GM18498 (cell line): ENCODE results near the gene KMT2E.
"Not testable (repeated sequence)": the region's sequence is repeated elsewhere in the genome, so short reads cannot be mapped to it uniquely, and the experiment has no call there.

Experiments
- ATAC-seq: cut with Tn5 transposase; IDR thresholded peaks from one replicate; pipeline ENCODE4 v1.9.1; 2021; ENCODE audit warnings: mild to moderate bottlenecking, moderate library complexity; ENCODE audit not compliant: unreplicated experiment

Gene KMT2E

DNA sequence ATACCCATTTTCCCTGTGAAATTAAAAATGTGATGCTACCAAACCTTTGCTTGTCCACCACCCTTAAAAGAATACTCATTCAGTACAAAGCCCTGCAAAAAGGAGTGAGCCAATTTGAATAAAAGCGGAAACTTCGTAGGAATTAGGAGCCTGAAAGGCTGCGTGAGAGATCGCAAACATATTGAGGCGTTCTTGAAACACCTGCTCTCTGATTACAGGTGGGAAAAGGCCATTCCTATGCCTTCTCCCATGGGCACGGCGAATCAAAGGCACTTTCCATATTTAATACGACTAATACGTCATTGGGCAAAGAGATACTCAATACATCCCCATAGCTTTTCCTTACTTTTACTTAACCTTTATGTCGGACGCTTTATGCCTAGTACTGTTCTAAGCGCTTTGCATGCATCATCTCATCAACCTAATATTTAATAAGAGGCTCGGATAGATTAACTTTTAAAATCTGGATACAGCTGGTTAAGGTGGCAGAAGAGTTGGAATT lies 30.9 kb upstream of the KMT2E start:
- ATAC-seq, result no peak

DNA sequence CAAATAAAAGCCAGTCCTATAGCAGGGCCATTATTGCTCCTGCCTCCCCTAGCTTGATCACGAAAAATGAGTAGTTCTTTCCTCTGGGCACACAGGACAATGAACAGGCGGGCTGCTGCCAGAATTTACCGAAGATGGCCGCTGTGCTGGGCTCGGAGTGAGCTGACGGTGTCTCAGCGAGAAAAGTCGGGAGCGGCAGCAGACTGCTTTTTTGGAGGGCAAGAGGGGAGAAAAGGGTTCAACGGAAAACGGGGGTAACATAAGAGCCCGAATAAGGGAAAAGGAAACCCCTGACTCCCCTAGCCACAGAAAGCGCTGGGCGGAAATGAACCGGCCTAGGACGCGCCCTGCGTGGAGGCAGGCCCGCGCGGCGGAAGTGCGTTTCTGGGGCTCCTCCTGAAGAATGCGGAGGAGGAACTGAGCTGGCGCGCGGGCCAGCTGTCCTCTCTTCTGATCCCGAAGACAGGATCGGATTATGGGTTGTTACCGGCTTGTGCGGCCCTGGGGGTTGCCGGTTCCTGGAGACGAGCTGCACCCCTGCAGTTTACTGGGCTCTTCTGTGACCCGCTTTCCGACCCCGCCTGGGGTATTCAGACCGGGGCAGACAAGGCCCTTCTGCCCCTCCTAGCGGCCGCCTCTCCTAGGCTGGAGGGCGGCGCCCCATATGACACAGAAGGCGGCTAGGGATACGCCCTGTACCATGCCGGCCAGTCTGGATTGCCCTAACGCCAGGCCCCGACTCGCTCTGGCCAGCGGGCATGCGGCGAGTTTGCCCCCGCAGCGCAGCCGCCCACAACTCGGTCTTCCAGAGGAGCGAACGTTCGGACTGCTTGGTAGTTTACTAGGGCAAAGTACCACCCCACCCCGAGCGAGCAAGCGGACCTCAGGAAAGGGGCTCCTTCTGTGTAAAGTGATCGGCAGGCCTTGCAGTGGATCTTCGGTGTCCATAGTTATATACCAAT lies 30.1 kb upstream of the KMT2E start:
- peak; percentile 92 for ATAC-seq

DNA sequence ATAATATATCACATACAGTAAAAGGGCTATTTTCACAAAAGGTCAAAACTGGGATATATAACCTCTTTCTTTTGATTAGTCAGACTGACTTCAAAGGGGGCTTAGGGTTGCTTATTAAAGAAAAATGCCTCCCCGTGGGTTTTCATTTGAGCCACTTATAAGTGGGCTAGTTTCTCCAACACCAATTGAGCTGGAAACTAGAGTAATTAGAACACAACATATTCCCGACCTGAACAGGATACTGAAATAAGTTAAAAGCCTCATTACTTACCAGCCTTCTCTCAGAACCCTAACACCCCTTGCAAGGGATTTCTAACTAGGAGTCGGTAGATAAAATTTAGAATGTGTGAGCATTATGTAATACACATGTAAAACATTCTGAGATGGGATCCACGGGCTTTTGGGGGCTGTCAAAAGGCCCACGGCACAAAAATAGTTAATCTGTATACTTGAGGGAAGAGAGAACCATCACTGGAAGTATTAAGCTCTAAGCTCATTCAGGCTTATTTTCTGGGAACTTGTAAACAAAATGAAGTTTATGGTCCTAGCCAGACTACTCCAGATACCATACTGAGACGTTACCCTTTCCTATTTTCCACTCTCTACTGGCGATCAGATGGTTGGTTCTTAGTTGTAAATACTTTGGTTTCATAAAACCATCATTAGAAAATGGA lies 29.3 kb upstream of the KMT2E start:
- no peak for ATAC-seq

DNA sequence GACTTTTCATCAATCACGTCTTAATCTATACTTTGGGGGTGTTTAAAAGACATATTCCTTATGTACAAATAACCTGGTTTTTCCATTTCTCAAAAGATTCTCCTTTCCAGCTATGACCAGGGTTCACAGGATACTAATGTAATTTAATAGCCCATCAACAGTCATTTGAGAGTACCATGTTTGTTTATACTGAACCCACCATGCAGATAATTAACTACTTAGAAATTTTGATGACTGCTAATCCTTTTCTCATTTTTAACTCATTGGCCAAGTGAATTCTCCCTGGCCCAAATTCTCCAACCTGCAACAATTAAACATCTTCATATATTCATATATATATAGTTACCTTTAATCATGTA lies 28.8 kb upstream of the KMT2E start:
- no peak for ATAC-seq

DNA sequence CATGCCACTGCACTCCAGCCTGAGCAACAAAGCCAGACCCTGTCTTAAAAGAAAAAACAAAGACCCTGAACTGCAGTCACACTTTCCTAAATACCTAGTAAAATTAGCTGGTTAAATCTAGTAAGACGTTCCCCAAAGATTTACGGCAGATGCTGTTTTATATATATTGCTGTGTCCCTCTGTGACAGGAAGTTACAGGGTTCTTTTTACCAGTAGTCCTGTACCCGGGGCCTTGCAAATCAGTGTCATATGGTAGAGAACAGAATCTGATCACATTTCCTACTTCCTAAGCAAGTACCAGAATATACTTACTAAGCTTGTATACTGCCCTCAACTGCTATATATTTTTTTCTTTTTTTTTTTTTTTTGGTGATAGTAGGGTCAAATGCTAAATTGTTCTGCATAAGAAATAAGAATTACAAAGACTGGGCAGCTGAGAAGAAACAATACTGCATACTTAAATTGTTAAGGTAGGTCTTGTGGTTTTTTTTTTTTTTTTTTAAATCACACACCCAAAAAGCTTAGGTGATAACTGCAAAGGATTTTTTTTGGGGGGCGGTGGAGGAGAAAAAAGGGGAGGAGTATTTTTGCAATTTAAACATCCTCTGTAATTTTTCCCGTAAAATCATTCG lies 27.3 kb upstream of the KMT2E start:
- no peak for ATAC-seq

DNA sequence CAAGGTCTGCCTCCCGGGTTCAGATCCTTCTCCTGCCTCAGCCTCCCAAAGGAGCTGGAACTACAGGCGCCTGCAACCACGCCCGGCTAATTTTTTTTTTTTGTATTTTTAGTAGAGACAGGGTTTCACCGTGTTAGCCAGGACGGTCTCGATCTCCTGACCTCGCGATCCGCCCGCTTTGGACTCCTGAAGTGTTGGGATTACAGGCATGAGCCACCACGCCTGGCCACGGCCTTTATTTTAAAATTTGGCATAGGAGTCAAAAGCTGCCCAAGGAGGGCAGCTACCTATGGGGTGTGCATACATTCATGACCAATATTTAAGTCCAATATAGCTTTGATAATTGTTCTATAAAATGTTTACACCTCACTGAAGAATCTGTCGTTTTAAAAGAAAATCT lies 26.6 kb upstream of the KMT2E start:
- ATAC-seq, result not testable (repeated sequence)

DNA sequence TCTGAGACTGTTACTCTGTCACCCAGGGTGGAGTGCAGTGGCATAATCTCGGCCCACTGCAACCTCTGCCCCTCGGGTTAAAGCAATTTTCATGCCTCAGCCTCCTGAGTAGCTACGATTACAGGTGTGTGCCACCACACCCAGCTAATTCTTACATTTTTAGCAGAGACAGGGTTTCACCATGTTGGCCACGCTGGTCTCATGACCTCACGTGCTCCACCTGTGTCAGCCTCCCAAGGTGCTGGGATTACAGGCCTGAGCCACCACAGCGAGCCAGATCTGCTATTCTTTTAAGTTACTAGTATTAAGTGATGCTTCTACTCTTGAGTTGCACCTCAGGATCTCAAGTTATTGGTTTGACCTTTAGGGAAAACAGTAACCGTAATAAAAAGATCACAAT lies 23.0 kb upstream of the KMT2E start:
- ATAC-seq, result no peak

DNA sequence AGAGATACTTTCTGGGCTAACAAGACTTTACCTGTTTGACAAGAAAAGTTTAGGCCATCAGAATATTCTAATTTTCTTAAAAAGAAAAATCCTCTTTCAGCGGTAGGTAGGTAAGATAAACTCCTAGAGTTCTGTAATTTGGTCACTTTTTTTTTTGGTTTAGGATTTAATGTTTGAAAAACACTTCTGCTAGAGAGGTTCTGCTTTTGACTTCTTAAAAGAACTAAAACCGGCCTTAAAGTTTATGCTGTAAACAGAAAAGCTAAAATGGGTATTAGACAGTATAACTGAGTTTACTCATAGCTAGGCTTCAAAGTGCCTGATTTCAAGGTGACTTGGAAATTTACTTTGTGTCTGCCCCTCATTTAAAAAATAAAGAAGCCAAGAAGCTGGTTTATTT lies 21.7 kb upstream of the KMT2E start:
- no peak for ATAC-seq

DNA sequence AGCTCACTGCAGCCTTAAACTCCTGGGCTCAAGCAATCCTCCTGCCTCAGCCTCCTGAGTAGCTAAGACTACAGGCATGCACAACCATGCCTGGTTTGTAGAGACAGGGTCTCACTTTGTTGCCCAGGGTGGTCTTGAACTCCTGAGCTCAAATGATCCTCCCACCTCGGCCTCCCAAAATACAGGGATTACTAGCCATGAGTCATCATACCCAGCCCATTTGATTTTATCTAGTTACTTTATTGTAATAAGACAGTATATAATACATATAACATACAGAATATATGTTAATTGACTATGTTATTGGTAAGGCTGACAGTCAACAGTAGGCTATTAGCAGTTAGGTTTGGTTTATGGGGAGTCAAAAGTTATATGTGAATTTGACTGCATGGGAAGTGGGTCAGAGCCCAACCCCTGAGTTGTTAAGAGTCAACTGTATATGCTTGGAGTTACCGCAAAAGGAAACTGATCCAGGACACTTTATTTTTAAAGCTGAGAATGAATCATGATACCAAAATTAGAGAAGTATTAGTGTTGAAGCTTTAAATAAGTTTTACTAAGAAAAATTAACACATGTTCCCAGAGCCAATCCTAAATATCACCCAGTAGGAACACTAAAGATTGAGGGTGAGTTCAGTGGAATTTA lies 20.7 kb upstream of the KMT2E start:
- no peak for ATAC-seq

DNA sequence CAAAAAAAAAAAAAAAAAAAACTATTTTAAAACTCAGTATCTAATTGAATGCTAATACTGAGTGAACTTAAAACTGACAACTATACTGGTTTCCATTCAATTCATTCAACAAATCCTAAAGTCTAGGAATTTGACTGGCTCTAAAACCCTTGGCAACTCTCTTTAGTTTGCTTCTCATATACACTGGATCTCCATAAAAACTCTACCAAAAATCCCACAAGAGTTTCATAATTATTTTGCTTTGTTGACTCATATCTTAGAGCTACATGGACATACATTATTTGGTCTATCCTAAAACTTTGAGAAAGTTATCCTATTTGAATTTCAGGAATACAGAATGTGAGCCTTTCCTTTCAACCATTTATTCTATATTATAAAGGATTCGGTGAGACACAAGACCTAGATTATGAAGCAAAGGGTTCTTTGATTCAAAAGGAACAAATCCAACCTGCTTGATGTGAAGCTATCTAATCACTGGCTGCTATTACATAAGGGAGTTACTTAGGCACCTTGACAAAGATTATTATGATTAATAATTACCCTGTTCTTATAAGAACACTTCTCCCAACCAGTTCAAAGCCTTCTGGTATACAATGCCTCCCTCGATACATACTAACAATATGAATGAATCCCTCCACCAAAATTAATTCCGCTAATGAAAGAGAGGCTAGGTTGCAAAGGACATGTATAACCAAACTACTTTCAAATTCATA lies 15.8 kb upstream of the KMT2E start:
- no peak for ATAC-seq

DNA sequence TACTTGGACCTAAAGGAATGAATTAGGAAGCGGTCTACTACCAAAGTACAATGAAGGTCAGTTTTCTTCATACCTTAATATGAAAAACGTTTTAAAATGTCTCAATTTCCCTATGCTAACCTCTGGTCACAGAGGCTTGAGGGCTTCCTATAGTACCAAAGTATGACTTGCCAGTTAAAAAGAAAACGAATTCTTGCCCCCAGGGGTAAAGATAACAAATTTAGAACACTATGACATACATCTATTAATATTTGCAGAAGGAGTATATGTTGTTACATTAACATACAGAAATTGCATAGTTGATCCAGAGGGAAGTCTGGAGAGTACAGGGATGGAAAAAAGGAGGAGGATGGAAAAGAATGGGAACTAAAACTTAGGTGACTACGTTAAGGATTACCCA lies 13.8 kb upstream of the KMT2E start:
- no peak for ATAC-seq

DNA sequence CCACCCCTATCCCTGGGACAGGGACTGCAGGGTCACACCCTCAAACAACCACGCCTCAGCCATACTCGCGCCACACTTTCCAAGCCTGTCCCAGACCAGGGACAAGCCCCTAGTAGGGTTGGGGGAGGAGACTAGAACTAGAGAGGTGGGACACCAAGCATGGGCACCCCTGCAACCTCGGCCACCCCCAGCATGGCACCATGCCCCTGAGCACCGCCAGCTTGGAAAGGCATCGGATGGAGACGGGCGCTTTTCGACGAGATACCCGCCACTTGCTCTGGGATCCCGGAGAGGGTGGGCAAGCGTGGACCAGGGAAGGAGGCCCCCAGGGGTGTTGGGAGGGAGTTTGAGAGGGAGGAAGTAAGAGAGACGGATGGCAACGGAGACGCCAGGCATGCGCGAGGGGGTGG lies 13.1 kb upstream of the KMT2E start:
- ATAC-seq, result no peak

DNA sequence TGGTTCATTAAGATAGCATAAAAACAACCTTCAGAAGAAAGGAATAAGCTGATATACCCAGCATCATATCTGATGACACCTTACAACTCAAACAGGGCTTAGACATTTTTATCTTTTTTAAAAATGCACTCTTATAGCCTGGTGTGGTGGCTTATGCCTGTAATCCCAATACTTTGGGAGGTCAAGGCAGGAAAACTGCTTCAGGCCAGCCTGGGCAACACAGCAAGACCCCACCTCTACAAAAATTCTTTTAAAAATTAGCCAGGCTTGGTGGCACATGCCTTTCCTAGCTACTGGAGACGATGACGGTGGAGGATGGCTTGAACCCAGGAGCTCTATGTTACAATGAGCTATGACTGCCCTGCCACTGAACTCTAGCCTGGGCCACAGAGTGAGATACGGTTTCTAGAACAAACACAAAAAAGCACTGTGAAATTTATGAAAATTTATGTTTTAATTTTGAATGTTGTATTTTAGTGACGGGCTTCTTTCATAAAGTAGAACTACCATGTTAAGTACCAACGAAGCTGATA lies 12.3 kb upstream of the KMT2E start:
- no peak for ATAC-seq

DNA sequence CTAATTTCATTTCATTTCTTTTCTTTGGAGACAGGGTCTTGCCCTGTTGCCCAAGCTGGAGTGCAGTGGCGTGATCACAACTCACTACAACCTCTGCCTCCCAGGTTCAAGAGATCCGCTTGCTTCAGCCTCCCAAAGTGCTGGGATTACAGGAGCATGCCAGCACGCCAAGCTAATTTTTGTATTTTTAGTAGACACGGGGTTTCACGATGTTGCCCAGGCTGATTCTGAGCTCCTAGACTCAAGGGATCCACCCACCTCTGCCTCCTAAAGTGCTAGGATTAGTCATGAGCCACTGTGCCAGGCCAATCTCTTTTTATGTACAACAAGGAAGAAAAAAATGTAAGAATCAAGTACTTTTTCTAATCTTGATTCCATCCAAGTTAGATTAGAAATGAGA lies 10.7 kb upstream of the KMT2E start:
- no peak for ATAC-seq

DNA sequence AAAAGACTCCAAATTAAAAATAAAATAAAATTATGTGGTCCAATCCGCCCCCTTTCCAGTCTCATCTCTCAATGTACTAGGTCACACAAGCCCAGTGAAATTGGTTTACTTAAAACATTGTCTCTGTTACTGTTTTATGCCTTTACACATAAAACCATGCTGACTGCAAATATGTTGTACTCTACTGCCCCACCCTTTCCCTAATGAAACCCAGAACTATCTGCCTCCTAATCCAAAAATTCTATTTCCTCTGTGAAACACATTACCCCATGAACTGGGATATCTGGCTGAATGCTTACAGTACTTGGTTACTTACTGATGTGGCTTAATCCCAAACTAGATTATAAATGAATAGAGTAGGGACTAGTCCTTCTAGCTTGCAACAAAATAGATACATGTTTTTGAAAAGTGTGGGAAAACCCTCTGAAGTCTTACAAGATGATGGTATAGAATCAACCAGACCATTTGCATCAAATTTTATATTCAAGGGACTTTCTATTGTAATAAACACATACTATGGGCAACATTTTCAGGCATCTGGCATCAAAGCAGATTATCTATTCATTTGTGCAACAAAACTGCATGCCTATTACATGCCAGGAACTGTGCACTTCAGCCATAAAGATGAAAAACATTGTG lies 10.0 kb upstream of the KMT2E start:
- ATAC-seq, result no peak

DNA sequence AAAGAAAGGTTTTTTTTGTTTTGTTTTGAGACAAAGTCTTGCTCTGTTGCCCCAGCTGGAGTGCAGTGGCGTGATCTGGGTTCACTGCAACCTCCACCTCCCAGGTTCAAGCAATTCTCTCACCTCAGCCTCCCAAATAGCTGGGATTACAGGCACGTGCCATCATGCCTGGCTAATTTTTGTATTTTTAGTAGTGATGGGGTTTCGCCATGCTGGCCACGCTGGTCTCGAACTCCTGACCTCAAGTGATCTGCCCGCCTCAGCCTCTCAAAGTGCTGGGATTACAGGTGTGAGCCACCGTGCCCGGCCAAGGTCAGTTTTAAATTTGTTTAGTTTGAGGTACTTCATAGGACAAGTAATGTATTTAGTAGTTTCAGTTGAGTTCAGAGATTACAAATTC lies 9.0 kb upstream of the KMT2E start:
- ATAC-seq, result not testable (repeated sequence)

DNA sequence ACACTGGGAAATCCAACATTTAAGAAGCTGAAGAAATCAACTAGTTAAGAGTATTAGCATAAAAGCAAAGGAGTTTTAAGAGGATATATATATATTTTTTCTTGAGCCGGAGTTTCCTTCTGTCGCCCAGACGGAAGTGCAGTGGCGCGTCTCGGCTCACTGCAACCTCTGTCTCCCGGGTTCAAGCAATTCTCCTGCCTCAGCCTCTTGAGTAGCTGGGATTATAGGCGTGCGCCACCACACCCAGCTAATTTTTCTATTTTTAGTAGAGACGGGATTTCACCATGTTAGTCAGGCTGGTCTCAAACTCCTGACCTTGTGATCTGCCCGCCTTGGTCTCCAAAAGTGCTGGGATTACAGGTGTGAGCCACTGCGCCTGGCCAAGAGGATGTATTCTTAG lies 8.5 kb upstream of the KMT2E start:
- not testable (repeated sequence) for ATAC-seq

DNA sequence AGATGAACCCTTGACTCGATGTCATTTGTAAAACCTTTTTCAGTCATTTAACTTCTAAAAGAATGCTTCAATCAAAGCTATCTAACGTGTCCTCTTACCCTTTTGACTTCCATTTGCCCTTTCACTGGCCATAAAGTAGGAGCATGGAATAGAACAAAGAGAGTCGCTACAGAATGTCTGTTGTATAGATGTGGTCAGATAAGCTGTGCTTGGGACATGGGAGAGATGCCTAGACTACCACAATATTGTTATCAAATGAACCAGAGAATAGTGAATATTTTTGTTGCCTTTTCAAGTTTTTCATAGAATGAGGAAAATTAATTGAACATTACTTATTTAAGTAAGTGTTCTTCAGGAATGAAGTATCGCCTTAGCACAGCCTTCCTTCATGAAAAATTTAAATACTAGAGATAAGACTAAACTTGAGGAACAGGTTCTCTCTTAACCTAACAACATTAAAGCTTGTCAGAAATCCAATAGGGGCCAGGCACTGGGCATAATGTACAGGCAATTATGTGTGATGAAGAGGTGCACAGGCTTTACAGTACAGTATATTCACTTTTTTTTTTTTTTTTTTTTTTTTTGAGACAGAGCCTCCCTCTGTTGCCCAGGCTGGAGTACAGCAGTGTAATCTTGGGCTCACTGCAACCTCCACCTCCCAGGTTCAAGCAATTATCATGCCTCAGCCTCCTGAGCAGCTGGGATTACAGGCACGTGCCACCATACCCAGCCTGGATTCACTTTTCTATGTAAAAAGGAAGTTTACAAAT lies 7.5 kb upstream of the KMT2E start:
- no peak for ATAC-seq

DNA sequence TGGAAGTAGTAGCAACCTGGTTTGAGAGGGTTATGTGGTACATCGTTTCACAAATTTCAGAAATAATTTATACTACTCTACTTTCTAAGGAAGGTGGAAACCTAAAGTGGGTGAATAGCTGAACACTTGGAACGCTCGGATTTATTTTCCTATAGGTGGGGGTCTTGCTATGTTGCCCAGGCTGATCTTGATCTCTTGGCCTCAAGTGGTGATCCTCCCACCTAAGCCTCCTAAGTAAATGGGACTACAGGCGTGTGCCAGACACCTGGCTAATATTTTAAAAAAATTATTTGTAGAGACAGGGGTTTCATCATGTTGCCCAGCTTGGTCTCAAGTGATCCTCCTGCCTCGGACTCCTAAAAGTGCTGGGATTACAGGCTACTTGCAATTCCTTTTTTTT lies 6.7 kb upstream of the KMT2E start:
- no peak for ATAC-seq
